HEK293 (cell line): Measurements from ENCODE around the gene CDC27.
"Not testable (repeated sequence)": the region's sequence is repeated elsewhere in the genome, so short reads cannot be mapped to it uniquely, and the experiment has no call there.

Source experiments
- CTCF ChIA-PET: fragments of 350-600 bp; formaldehyde crosslinking; extraction: SDS; loops from one replicate; lab custom pipeline; 2021; ENCODE audit warnings: antibody characterized with exemption; lab: Yijun Ruan, JAX
- POLR2A ChIA-PET: fragments of 300-600 bp; formaldehyde crosslinking; extraction: SDS; loops from one replicate; lab custom pipeline; 2020; ENCODE audit warnings: antibody characterized with exemption, inconsistent platforms; lab: Yijun Ruan, JAX
- H3K27ac ChIP-seq: fragments of 200-500 bp; sonication (Bioruptor generic); 2 replicates; pipeline ENCODE4 v1.5.1; 2014; ENCODE audit warnings: low read depth, low read length, control low read depth, inconsistent platforms; ENCODE audit errors: extremely low read depth
- H3K36me3 ChIP-seq, 2 experiments: fragments of 200-500 bp in 1 of 2; sonication (Bioruptor generic) in 1 of 2; 1 replicate in 1 of 2; 2 replicates in 1 of 2; pipeline ENCODE4 v1.5.1; 2014 to 2017; ENCODE audit warnings: inconsistent platforms in 2 of 2, low read length in 2 of 2; ENCODE audit not compliant: control insufficient read depth in 2 of 2, insufficient read depth in 1 of 2
- H3K4me1 ChIP-seq: fragments of 200-500 bp; sonication (Bioruptor generic); 2 replicates; pipeline ENCODE4 v1.5.1; 2014; ENCODE audit warnings: mild to moderate bottlenecking, low read length, inconsistent platforms; ENCODE audit not compliant: control insufficient read depth, insufficient read depth
- H3K4me3 ChIP-seq: 2 replicates; pipeline ENCODE4 v1.5.1; 2011; ENCODE audit warnings: low read depth, mild to moderate bottlenecking, control low read depth, low read length, moderate library complexity
- H3K9me3 ChIP-seq: fragments of 200-500 bp; sonication (Bioruptor generic); 2 replicates; pipeline ENCODE4 v1.5.1; 2014; ENCODE audit warnings: low read depth, low read length, inconsistent platforms; ENCODE audit not compliant: control insufficient read depth, insufficient read depth
- PRDM1 ChIP-seq: fragments of 450-650 bp; formaldehyde crosslinking; IDR thresholded peaks from 2 replicates; pipeline ENCODE4; 2016; ENCODE audit warnings: missing biosample characterization, missing genetic modification characterization
- ZNF335 ChIP-seq: fragments of 450-650 bp; formaldehyde crosslinking; conservative IDR thresholded peaks from 2 replicates; pipeline ENCODE4 v1.5.1; 2016; ENCODE audit warnings: missing biosample characterization, missing genetic modification characterization
- ZNF707 ChIP-seq: fragments of 450-650 bp; formaldehyde crosslinking; IDR thresholded peaks from 2 replicates; pipeline ENCODE4 v1.5.1; 2016; ENCODE audit warnings: missing biosample characterization, missing genetic modification characterization

CDC27 gene

DNA sequence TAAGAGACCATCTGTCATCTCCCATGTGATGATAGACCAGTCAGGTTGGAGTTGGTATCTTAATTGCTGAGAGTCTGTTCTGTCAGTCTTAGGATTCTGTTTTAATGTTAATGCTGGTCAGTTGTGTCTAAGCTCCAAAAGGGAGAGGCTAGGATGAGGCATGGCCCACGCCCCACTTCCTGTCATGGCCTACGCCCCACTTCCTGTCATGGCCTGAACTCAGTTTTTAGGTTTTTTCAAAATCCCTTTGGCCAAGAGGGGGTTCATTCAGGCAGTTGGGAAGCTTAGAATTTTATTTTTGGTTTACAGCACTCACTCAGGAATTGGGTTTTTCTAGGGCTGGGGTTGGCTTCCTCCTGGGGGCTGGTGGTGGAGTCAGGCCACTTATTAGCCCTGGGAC is 117.9 kb downstream of the CDC27 start:
- TF ChIP-seq ZNF707 (tag by site-specific recombination): peak; percentile 100
- CTCF ChIA-PET, H3K36me3 ChIP-seq, H3K4me3 ChIP-seq, POLR2A ChIA-PET, H3K27ac ChIP-seq, H3K4me1 ChIP-seq, H3K9me3 ChIP-seq: not testable (repeated sequence)

DNA sequence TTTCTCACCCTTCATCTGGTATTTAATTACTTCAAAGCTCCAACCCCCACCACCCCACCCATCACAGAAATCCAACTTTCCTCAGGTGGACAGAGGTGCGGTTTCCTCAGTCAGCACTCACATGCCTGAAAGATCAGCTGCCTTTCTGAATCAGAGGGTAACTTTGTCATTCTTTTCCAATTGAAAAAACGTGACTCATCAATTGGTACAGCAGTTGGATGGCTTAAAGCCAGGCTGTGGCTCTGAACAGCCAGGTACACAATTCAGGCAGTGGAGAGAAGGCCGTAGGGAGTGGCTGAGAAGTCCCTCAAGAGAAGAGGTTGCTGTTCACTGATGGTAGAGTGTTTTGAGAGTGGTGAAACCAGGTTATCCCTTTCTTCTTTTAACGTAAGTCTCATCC is 118.8 kb downstream of the CDC27 start:
- H3K4me1 ChIP-seq, H3K4me3 ChIP-seq, CTCF ChIA-PET, POLR2A ChIA-PET, H3K27ac ChIP-seq, H3K9me3 ChIP-seq, H3K36me3 ChIP-seq: not testable (repeated sequence)
- peak; percentile 55; the same call in 1 of the 2 replicates for TF ChIP-seq PRDM1 (tag by site-specific recombination)
- peak; percentile 43 for TF ChIP-seq ZNF335 (tag by site-specific recombination)
